ENCODE results near the gene LRRC8C. TPM values are rescaled to one million over a fixed set of nuclear protein-coding genes. Genes with fewer than 3 reads are reported as not detected.
A peak's percentile ranks its signal among the peaks of the same experiment; 100 is the strongest.

LRRC8C gene
- total RNA-seq, 2 donors from 2014 or later: 27.0 to 31.7 TPM

GRCh38 chr1:89644119-89644814 is 11.3 kb downstream of the LRRC8C start:
- Mint-ChIP-seq H3K27ac (peak overlapping the region in 1 of 2 donors; percentile 23), H3K9me3 (peaks cover 5 to 11% of the 10 kb centered on the region in 2 donors), H3K36me3 (peaks cover 14 to 51% of the 10 kb centered on the region in 2 donors)
- ATAC-seq: peak in 1 of 2 donors; percentile 20
- DNase-seq (ENCODE audit: low spot score in 2 of 2): no peak

- Mint-ChIP-seq H3K9me3 (peaks cover 5 to 11% of the 10 kb centered on the region in 2 donors), H3K27ac (no peak overlapping the region), H3K36me3 (peaks cover 14 to 55% of the 10 kb centered on the region in 2 donors)
- no peak for DNase-seq (ENCODE audit: low spot score in 2 of 2)
- no peak for ATAC-seq
Measured at GRCh38 chr1:89646259-89646658, 13.3 kb downstream of the LRRC8C start.

GRCh38 chr1:89649783-89650182 is 16.9 kb downstream of the LRRC8C start:
- ATAC-seq (peak; percentile 20 to 53), DNase-seq (ENCODE audit: low spot score in 2 of 2) (no peak)
- peaks cover 9 to 49% of the 10 kb centered on the region in 2 donors for H3K36me3 Mint-ChIP-seq
- H3K9me3 Mint-ChIP-seq: peaks cover 5 to 11% of the 10 kb centered on the region in 2 donors
- H3K27ac Mint-ChIP-seq: peak overlapping the region; percentile 23 to 40

DNA sequence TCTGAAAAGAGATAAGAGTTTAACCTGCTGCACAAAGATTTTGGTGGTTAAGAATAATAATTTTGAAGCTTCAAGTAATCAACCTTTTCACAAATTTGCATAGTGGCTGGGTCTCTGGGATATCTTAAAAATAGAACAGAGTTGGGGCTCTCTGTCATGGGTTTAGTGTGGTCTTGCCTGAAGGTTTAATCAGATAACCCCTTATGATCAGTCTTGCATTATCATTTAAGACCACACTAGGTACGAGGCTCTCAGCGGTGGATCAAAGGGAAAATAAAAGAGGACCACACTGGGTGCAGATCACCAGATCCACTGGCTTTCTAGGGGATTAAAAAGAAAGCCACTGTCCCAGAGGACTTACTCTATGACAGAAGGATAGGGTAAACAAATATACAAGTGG is 19.5 kb downstream of the LRRC8C start:
- ATAC-seq (peak in 1 of 2 donors; percentile 52), DNase-seq (ENCODE audit: low spot score in 2 of 2) (no peak)
- H3K36me3 Mint-ChIP-seq: peaks cover 11 to 23% of the 10 kb centered on the region in 2 donors

GRCh38 chr1:89657886-89658285 is 25.0 kb downstream of the LRRC8C start:
- DNase-seq (ENCODE audit: low spot score in 2 of 2): peak in 1 of 2 donors; percentile 25
- H3K36me3 Mint-ChIP-seq: peaks cover 21 to 31% of the 10 kb centered on the region in 2 donors
- H3K27ac Mint-ChIP-seq: peak overlapping the region in 1 of 2 donors; percentile 39
- ATAC-seq: peak; percentile 81
- H3K9me3 Mint-ChIP-seq: peaks cover 0 to 4% of the 10 kb centered on the region in 2 donors

More for the DNA sequence above, 19.5 kb downstream of the LRRC8C start:
- H3K9me3 Mint-ChIP-seq: no peaks in the 10 kb centered on the region
- H3K27ac Mint-ChIP-seq: peak overlapping the region; percentile 69 to 78

GRCh38 chr1:89659322-89660081 is 26.6 kb downstream of the LRRC8C start:
- peaks cover 29 to 40% of the 10 kb centered on the region in 2 donors for H3K36me3 Mint-ChIP-seq
- peak; percentile 42 to 47 for ATAC-seq
- peak overlapping the region; percentile 11 to 22 for H3K27ac Mint-ChIP-seq
- peaks cover 4% of the 10 kb centered on the region in 2 donors for H3K9me3 Mint-ChIP-seq
- no peak for DNase-seq (ENCODE audit: low spot score in 2 of 2)

DNA sequence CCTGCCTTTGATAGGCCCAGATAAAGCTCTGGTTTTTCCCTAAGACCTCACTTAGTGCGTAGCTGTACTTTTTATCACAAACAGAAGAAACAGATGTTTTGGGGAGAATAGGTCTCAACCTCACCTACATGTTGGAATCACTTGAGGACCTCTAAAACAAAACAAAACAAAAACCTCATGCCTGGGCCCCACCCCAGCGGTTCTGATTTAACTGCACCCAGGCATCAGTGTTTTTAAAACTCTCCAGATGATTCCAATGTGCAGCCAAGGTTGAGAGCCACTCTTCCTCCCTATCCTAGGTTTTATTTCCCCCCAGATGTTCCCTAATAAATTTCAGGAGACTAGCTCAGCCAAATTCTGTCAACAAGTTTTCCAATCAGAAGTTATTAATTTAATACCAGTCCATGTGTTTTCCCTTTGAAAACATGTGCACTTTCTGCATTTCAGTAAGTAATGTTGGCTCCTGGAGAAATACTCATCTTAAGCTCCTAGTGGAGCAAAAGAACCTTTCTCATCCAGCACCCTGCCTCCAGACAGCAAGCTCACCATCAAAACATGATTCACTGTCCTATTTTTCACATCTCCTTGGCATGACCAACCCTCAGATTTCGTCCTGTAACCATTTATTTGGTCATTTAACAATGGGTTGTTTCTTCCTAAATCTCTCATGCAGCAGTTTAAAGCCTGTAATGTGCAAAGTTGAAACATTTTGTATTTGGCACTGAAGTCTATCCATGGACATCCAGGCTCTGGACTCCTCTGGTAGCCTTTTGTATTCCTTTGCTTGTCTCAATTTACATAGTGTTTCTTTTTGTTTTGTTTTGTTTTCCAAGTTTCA is 27.5 kb downstream of the LRRC8C start:
- peak overlapping the region; percentile 11 to 60 for H3K27ac Mint-ChIP-seq
- peaks cover 21 to 45% of the 10 kb centered on the region in 2 donors for H3K36me3 Mint-ChIP-seq
- no peak for ATAC-seq
- peaks cover 4% of the 10 kb centered on the region in 2 donors for H3K9me3 Mint-ChIP-seq
- no peak for DNase-seq (ENCODE audit: low spot score in 2 of 2)

GRCh38 chr1:89665941-89666340 is 33.0 kb downstream of the LRRC8C start:
- Mint-ChIP-seq H3K36me3 (peaks cover 19 to 49% of the 10 kb centered on the region in 2 donors), H3K9me3 (peaks cover 4% of the 10 kb centered on the region in 2 donors), H3K27ac (no peak overlapping the region)
- no peak for ATAC-seq
- no peak for DNase-seq (ENCODE audit: low spot score in 2 of 2)

DNA sequence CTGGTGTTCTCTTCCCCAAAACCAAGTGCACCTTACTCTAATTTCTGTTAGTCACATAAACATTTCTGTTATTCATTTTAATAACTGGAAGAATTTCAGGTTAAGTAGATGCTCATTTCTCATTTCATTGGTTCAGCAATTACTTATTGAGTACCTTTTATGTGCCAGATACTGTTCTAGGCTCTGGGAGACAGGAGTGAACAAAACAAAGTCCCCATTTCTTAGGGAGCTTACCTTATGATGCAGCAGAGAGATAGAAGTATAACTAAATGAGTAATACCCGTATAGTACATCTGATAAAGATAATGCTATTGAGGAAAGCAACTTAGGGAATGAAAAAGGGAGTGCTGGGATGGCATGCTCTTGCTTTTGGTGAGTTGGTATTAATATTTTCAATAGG is 33.7 kb downstream of the LRRC8C start:
- peak overlapping the region in 1 of 2 donors; percentile 40 for H3K27ac Mint-ChIP-seq
- ATAC-seq (peak; percentile 73 to 84), DNase-seq (ENCODE audit: low spot score in 2 of 2) (no peak)
- H3K9me3 Mint-ChIP-seq: peaks cover 4 to 6% of the 10 kb centered on the region in 2 donors
- peaks cover 16 to 42% of the 10 kb centered on the region in 2 donors for H3K36me3 Mint-ChIP-seq

- Mint-ChIP-seq H3K36me3 (peaks cover 9 to 38% of the 10 kb centered on the region in 2 donors), H3K27ac (no peak overlapping the region), H3K9me3 (peaks cover 4 to 7% of the 10 kb centered on the region in 2 donors)
- no peak for DNase-seq (ENCODE audit: low spot score in 2 of 2)
- no peak for ATAC-seq
Measured at GRCh38 chr1:89667691-89668090, 34.8 kb downstream of the LRRC8C start.

DNA sequence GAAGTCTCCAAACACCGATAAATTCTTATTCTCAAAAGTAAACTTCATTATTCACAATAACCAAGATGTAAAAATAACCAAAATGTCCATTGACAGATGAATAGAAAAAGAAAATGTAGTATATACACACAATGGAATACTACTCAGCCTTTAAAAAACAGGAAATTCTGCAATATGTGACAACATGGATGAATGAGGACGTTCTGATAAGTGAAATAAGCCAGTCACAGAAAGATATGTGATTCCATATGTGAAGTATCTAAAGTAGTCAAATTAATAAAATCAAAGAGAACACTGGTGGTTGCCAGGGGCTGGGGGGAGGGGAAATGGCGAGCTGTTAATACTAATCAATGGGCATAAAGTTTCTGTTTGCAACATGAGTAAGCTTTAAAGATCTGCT is 36.0 kb downstream of the LRRC8C start:
- Mint-ChIP-seq H3K27ac (no peak overlapping the region), H3K36me3 (peaks cover 6 to 36% of the 10 kb centered on the region in 2 donors), H3K9me3 (peaks cover 7 to 9% of the 10 kb centered on the region in 2 donors)
- no peak for DNase-seq (ENCODE audit: low spot score in 2 of 2)
- no peak for ATAC-seq

GRCh38 chr1:89669441-89669840 is 36.5 kb downstream of the LRRC8C start:
- no peak for ATAC-seq
- Mint-ChIP-seq H3K27ac (peak overlapping the region; percentile 88 to 92), H3K36me3 (peaks cover 1 to 31% of the 10 kb centered on the region in 2 donors)

DNA sequence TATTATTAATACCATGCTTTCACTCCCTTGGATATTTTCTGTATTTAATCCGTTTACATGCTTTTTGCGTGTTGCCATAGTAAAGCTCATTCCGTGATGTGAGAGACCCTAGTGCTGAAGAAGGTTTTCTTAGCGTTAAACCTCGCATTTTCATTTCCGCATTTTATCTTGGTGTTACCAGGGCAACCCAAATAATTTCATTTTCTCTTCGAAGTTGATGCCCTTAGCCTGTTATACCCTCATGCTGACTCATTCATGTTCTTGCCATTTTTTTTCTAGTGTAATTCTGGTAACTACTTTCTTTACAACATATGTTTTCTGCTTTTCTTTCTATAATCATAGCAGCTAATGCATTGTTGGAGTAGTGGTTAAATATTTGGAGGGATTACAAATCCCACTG is 37.2 kb downstream of the LRRC8C start:
- H3K27ac Mint-ChIP-seq: peak overlapping the region; percentile 88 to 92
- peaks cover 0 to 28% of the 10 kb centered on the region in 2 donors for H3K36me3 Mint-ChIP-seq
- peak; percentile 67 to 70 for ATAC-seq
- DNase-seq (ENCODE audit: low spot score in 2 of 2): no peak
- H3K9me3 Mint-ChIP-seq: peaks cover 6 to 7% of the 10 kb centered on the region in 2 donors

More at GRCh38 chr1:89669441-89669840, 36.5 kb downstream of the LRRC8C start:
- H3K9me3 Mint-ChIP-seq: peaks cover 6 to 7% of the 10 kb centered on the region in 2 donors
- DNase-seq (ENCODE audit: low spot score in 2 of 2): no peak

GRCh38 chr1:89670711-89671110 is 37.8 kb downstream of the LRRC8C start:
- H3K36me3 Mint-ChIP-seq: peaks cover 0 to 32% of the 10 kb centered on the region in 2 donors
- no peak for DNase-seq (ENCODE audit: low spot score in 2 of 2)

DNA sequence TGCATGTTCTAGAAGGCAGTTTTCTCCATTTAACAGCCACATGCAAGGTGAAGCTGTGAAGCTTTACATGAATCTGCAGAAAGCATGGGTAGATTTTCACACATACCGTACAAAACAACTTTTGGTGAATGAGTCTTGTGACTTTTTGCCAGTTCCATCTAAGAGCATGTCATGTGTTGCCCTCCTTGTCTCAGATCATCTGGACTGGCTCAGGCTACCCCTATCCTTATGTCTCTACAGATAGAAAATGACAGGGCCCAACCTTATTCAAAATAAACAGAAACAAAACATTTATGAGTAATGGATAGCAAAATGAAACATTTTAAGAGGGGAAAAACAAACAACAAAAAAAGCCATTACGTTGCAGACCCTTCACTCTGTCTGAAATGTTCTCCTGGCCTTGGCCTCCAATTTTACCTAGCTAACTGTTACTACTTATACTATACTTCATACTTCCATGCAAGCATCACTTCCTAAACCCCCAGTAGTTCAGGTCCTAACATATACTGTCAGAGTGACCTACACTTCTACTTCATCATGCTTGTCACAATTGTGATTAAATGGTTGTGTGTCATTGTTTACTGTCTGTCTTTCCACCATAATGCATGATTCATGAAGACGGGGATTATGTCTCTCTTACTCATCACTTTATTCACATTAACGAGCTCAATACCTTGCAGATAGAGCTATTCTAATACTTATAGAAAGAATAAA is 39.0 kb downstream of the LRRC8C start:
- Mint-ChIP-seq H3K9me3 (peaks cover 6 to 7% of the 10 kb centered on the region in 2 donors), H3K36me3 (peaks cover 0 to 32% of the 10 kb centered on the region in 2 donors), H3K27ac (peak overlapping the region; percentile 51 to 88)
- peak; percentile 36 to 55 for ATAC-seq
- DNase-seq (ENCODE audit: low spot score in 2 of 2): no peak

More at GRCh38 chr1:89670711-89671110, 37.8 kb downstream of the LRRC8C start:
- H3K9me3 Mint-ChIP-seq: peaks cover 6 to 7% of the 10 kb centered on the region in 2 donors
- no peak for ATAC-seq
- H3K27ac Mint-ChIP-seq: peak overlapping the region; percentile 84 to 88

Measured in activated naive CD4-positive, alpha-beta T cell treated with anti-CD3 and anti-CD28 coated beads, Interleukin-2, amount 50 U/mL, for 72 hours (primary cell).